GM19372 (cell line): Measurements from ENCODE around the gene SPRED3.

Source experiments
- ATAC-seq: cut with Tn5 transposase; IDR thresholded peaks from one replicate; pipeline ENCODE4 v1.9.1; 2021; ENCODE audit warnings: mild to moderate bottlenecking, low read depth, moderate library complexity; ENCODE audit not compliant: unreplicated experiment

SPRED3 gene

DNA sequence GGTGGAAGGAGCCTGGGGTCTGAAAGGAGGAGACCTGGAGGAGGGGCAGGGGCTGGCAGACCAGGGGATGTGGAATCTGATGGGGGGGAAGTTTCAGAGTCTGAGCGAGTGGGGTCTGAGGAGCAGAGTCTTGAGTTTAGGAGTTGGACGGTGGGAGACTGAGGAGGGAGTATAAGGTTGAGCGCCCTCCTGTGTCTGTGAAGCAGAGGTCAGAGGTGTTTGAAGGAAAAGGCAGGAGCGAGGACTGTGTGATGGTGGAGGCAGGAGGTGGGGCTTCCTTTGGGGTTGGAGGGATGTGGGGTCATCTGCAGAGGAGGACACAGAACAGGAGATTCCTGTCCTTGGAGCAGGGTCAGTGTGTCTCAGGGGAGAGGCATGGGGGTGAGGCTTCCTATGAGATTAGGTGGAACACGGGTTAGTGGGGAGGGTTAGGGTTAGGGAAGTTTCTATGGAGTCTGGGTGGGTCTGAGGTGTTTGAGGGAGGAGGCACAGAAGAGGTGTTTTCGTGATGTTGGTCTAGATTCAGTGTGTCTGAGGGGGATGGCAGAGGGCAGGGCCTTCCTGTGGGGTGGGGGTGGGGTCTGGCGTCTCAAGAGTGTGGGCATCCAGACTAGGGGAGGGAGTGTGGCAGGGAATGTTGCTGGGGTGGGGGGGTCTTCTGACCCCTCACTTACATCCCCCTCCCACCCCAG is 53.3 kb downstream of the SPRED3 start:
- ATAC-seq = no peak

GRCh38 chr19:38442736-38443135 is 54.2 kb downstream of the SPRED3 start:
- no peak for ATAC-seq

GRCh38 chr19:38443458-38443999 is 55.0 kb downstream of the SPRED3 start:
- no peak for ATAC-seq

- no peak for ATAC-seq
These were observed 55.5 kb downstream of the SPRED3 start for GRCh38 chr19:38444026-38444425.

- no peak for ATAC-seq
These were observed 56.9 kb downstream of the SPRED3 start for GRCh38 chr19:38445362-38445761.

- no peak for ATAC-seq
These were observed 59.7 kb downstream of the SPRED3 start for GRCh38 chr19:38448225-38448624.
